GM19025 (cell line): Measurements from ENCODE around the gene HS6ST2.

Experiments used
- ATAC-seq: cut with Tn5 transposase; IDR thresholded peaks from one replicate; pipeline ENCODE4 v1.9.1; 2021; ENCODE audit warnings: mild to moderate bottlenecking, low read depth, moderate library complexity; ENCODE audit not compliant: unreplicated experiment

Gene HS6ST2

GRCh38 chrX:132748909-132749308 lies 209.5 kb downstream of the HS6ST2 start:
- ATAC-seq, result no peak

GRCh38 chrX:132748268-132748667 lies 210.2 kb downstream of the HS6ST2 start:
- no peak for ATAC-seq

GRCh38 chrX:132745593-132745992 lies 212.8 kb downstream of the HS6ST2 start:
- no peak for ATAC-seq

DNA sequence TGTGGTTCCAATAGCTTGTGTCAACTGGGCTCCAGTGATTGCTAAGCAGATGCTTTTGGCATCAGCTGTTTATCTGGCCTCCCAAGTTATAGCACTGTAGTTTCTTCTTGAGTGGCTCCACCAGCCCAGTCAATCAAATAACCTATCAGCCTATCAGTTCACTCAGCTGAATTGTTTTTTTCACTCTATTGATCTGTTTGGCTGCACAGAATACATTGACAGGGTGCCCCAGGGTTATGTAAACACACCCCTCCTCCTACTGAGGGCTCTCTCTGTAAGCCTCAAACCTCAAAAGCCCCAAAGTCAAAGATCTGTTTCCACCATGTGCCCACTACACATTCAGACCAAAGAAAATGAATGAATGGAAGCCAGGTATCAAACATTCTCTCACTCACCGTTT lies 214.0 kb downstream of the HS6ST2 start:
- ATAC-seq, result no peak

DNA sequence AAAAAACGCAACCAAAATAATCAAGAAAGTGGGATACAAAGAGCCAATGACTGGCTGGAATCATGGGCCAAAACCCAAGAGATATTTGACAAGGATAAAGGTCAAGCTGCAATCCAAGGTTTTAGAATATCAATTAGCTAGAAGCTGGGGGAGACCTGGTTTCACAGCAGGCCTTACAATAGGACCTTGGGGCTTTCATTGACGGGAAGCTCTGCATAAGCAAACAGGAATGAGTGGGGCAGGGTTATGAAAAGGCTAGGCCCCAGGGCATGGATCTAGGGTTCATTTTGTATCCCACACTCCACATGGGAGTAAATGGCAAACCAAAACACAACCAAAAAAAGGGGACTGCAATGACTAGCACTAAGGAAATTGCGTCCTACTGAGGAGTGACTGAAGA lies 215.3 kb downstream of the HS6ST2 start:
- ATAC-seq, result no peak

GRCh38 chrX:132742246-132742645 lies 216.2 kb downstream of the HS6ST2 start:
- ATAC-seq, result no peak

DNA sequence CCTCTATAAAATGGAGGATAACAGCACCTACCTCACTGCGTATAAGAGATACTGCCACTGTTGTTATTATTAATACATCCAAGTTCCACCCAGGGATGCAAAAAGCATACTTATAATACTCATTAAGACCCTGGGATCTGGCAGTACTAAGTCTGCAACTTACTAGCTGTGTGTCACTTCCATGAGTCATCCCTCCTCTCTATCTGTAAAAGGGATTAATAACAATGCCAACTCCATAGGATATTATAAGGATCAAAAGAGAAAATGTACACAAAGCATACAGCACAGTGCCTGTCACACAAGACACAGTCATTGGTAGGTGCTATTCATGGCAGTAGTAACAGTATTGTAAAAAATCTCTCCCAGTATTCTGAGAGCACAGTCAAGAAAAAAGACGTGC lies 216.7 kb downstream of the HS6ST2 start:
- no peak for ATAC-seq

GRCh38 chrX:132740316-132741123 lies 217.9 kb downstream of the HS6ST2 start:
- no peak for ATAC-seq

- no peak for ATAC-seq
These were observed 219.5 kb downstream of the HS6ST2 start for GRCh38 chrX:132738951-132739350.

DNA sequence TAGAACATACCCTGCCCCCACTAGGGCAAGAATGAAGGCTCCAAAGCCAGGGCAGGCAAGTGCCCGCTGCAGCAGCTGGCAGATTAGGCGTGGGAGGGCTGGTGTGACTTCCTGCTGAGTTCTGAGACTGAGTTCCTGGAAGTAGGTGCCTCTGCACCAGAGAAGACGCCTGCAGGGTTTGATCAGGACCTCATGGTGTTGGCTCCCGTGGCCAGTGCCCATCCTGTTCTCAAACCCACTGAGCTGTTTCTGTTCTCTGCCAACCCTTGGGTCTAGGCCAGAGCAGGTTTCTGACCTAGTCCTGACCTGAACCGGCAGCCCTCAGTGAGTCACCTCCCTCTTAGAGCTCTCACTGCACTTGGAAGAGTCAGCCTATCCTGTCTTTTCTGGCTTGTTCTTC lies 220.7 kb downstream of the HS6ST2 start:
- no peak for ATAC-seq

- no peak for ATAC-seq
These were observed 226.2 kb downstream of the HS6ST2 start for GRCh38 chrX:132732236-132732635.

- ATAC-seq, result no peak
These were observed 227.7 kb downstream of the HS6ST2 start for GRCh38 chrX:132730726-132731125.

DNA sequence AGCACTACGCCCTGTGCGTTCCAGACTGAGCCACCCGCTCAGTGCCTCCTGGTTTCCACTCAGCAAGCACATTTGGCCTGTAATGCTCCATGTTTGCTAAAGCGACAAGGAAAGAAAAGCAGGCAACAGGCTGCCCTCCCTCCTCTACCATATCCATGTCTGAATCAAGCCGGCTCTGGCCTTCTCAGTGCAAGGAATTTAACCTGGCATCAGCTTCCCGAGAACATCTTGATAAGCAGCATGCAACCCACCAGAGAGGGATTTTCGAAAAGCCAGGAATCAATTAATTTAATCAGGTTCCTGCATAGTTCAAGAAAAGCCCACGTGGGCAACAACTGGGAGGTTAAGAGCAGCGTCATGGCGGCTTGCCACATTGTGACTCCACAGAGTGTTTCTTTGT lies 228.2 kb downstream of the HS6ST2 start:
- ATAC-seq, result no peak

GRCh38 chrX:132728296-132728695 lies 230.1 kb downstream of the HS6ST2 start:
- no peak for ATAC-seq

GRCh38 chrX:132718431-132718958 lies 239.9 kb downstream of the HS6ST2 start:
- ATAC-seq, result no peak

GRCh38 chrX:132716006-132716405 lies 242.4 kb downstream of the HS6ST2 start:
- ATAC-seq, result no peak

DNA sequence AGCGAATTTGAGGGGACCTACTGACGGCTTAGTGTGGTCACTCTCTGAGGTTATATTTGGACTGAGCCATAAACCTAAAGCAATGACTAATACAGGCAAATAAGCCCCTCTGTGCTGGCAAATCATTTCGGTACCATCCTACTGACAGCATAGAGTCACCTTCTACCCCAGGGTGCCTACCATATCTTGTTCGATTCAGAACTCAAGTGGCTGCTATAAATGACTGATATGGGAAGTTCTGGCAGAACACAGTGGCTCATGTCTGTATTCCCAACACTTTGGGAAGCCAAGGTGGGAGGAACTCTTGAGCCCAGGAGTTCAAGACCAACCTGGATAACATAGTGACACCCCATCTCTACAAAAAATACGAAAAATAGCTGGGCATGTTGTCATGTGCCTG lies 243.5 kb downstream of the HS6ST2 start:
- ATAC-seq, result no peak

GRCh38 chrX:132712350-132712749 lies 246.1 kb downstream of the HS6ST2 start:
- ATAC-seq, result no peak

DNA sequence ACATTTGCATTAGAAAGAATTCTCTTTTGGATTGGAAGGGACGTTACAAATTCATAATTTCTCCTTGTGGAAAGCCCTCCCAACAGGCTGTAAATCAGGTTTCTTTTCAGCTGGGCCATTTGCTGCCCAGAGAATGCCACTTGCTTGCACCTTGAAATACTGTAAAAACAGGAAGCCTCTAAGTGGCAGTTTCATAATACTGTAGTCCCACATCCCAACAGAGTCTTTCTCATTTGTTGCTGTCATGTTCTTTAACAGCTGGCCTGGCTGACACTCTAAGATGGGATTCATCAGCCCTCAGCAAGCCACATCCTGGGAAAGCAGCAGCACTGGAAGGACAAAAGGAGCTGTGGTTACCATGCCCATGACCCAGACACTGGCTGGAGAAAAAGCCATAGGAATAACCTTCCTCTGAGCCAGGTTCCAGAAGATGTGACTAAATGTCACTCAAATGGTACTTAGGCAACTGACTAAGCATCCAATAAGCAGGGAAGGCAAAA lies 247.7 kb downstream of the HS6ST2 start:
- ATAC-seq, result no peak

- no peak for ATAC-seq
These were observed 249.9 kb downstream of the HS6ST2 start for GRCh38 chrX:132708529-132708928.

DNA sequence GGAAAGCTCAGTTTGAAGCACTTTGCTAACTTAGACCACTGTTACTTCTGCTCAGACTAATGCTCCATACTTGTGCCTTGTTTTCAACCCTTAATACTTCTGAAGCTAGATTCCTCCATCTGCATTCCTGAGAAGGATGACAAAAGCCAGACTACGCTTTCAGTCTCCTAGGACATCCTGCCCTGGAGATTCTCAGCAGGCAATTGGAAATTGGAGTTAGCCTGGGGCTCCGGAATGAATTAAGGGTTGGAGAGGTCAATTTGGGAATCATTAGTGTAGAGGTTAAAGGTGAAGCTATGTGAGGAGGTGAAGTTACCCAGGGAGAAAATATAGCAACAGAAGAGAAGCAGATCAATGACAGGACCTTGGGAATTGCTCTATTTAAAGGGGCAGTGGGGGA lies 253.7 kb downstream of the HS6ST2 start:
- no peak for ATAC-seq

- no peak for ATAC-seq
These were observed 264.0 kb downstream of the HS6ST2 start for GRCh38 chrX:132694382-132694781.
